ENCODE results near the gene ROBO1. TPM values are rescaled to one million over a fixed set of nuclear protein-coding genes. Genes with fewer than 3 reads are reported as not detected.
A peak's percentile ranks its signal among the peaks of the same experiment; 100 is the strongest.

Gene ROBO1
- total RNA-seq, 1 donor from 2014 or later, result 169 TPM

GRCh38 chr3:79414035-79414434, 353.8 kb downstream of the ROBO1 start:
- no peak overlapping the region for H3K9ac ChIP-seq
- no peaks in the 10 kb centered on the region for H3K9me3 ChIP-seq (ENCODE audit: low read depth)
- H2AFZ ChIP-seq (replicated peaks), result no peak overlapping the region
- Mint-ChIP-seq H3K36me3 (no peaks in the 10 kb centered on the region), H3K4me1 (no peaks in the 10 kb centered on the region), H3K4me3 (no peak overlapping the region), H3K27ac (no peak overlapping the region), H3K9me3 (no peaks in the 10 kb centered on the region), H3K27me3 (ENCODE audit: insufficient read depth, low read depth) (no peaks in the 10 kb centered on the region)
- no peak for DNase-seq (ENCODE audit: low spot score)
- H3K79me2 ChIP-seq (ENCODE audit: low read depth), result no peaks in the 10 kb centered on the region
- H3K4me1 ChIP-seq, result no peaks in the 10 kb centered on the region
- no peak for TF ChIP-seq EZH2phosphoT487 (IDR thresholded peaks at IDR 0.05)
- no peak for TF ChIP-seq CTCF (IDR thresholded peaks at IDR 0.05)
- TF ChIP-seq EZH2 (IDR thresholded peaks at IDR 0.05), result no peak
- no peak overlapping the region for H3K27ac ChIP-seq
- no peaks in the 10 kb centered on the region for H4K20me1 ChIP-seq (ENCODE audit: low read depth)
- no peaks in the 10 kb centered on the region for H3K36me3 ChIP-seq
- no peaks in the 10 kb centered on the region for H3F3A ChIP-seq (ENCODE audit: low read depth)
- H3K27me3 ChIP-seq, result no peaks in the 10 kb centered on the region
- H3K4me2 ChIP-seq, result no peak overlapping the region
- H3K4me3 ChIP-seq, result no peak overlapping the region

GRCh38 chr3:79412537-79412936, 355.3 kb downstream of the ROBO1 start:
- Histone ChIP-seq H3K4me2 (no peak overlapping the region), H2AFZ (replicated peaks) (no peak overlapping the region), H4K20me1 (ENCODE audit: low read depth) (no peaks in the 10 kb centered on the region), H3K4me1 (no peaks in the 10 kb centered on the region), H3F3A (ENCODE audit: low read depth) (no peaks in the 10 kb centered on the region), H3K9me3 (ENCODE audit: low read depth) (no peaks in the 10 kb centered on the region), H3K36me3 (no peaks in the 10 kb centered on the region), H3K79me2 (ENCODE audit: low read depth) (no peaks in the 10 kb centered on the region), H3K27ac (no peak overlapping the region), H3K9ac (no peak overlapping the region), H3K27me3 (no peaks in the 10 kb centered on the region), H3K4me3 (no peak overlapping the region)
- no peaks in the 10 kb centered on the region for H3K27me3 Mint-ChIP-seq (ENCODE audit: insufficient read depth, low read depth)
- H3K9me3 Mint-ChIP-seq, result no peaks in the 10 kb centered on the region
- H3K27ac Mint-ChIP-seq, result no peak overlapping the region
- H3K36me3 Mint-ChIP-seq, result no peaks in the 10 kb centered on the region
- no peaks in the 10 kb centered on the region for H3K4me1 Mint-ChIP-seq
- TF ChIP-seq CTCF (IDR thresholded peaks at IDR 0.05), result no peak
- no peak for TF ChIP-seq EZH2 (IDR thresholded peaks at IDR 0.05)
- no peak for TF ChIP-seq EZH2phosphoT487 (IDR thresholded peaks at IDR 0.05)
- no peak overlapping the region for H3K4me3 Mint-ChIP-seq
- DNase-seq (ENCODE audit: low spot score), result no peak

- no peak for DNase-seq (ENCODE audit: low spot score)
- Histone ChIP-seq H3K4me3 (no peak overlapping the region), H3K4me1 (no peaks in the 10 kb centered on the region), H3F3A (ENCODE audit: low read depth) (no peaks in the 10 kb centered on the region), H4K20me1 (ENCODE audit: low read depth) (no peaks in the 10 kb centered on the region), H3K9me3 (ENCODE audit: low read depth) (no peaks in the 10 kb centered on the region), H3K9ac (no peak overlapping the region), H3K4me2 (no peak overlapping the region), H3K36me3 (no peaks in the 10 kb centered on the region), H2AFZ (replicated peaks) (peak overlapping the region; percentile 59), H3K27me3 (no peaks in the 10 kb centered on the region), H3K79me2 (ENCODE audit: low read depth) (no peaks in the 10 kb centered on the region), H3K27ac (no peak overlapping the region)
- H3K27me3 Mint-ChIP-seq (ENCODE audit: insufficient read depth, low read depth), result no peaks in the 10 kb centered on the region
- no peaks in the 10 kb centered on the region for H3K4me1 Mint-ChIP-seq
- no peak overlapping the region for H3K27ac Mint-ChIP-seq
- TF ChIP-seq EZH2phosphoT487 (IDR thresholded peaks at IDR 0.05) (no peak), EZH2 (IDR thresholded peaks at IDR 0.05) (no peak), CTCF (IDR thresholded peaks at IDR 0.05) (no peak)
- H3K36me3 Mint-ChIP-seq, result no peaks in the 10 kb centered on the region
- H3K4me3 Mint-ChIP-seq, result no peak overlapping the region
- no peaks in the 10 kb centered on the region for H3K9me3 Mint-ChIP-seq
These were observed 357.2 kb downstream of the ROBO1 start for GRCh38 chr3:79410617-79411016.
